DMS53 (cell line): ENCODE measurements around the gene HNRNPLL.
A peak's percentile ranks its signal among the peaks of the same experiment; 100 is the strongest.
"Not testable (repeated sequence)": the region's sequence is repeated elsewhere in the genome, so short reads cannot be mapped to it uniquely, and the experiment has no call there.

Experiments
- DNase-seq: peaks from one replicate; lab custom pipeline; 2025; lab: John Stamatoyannopoulos, UW

HNRNPLL gene

GRCh38 chr2:38602732-38603401 lies at the start of gene HNRNPLL:
TSS of gene HNRNPLL (minus strand) at chr2:38602928. CDS start at chr2:38602626, 302 bp downstream.
- DNase-seq = peak; percentile 97

DNA sequence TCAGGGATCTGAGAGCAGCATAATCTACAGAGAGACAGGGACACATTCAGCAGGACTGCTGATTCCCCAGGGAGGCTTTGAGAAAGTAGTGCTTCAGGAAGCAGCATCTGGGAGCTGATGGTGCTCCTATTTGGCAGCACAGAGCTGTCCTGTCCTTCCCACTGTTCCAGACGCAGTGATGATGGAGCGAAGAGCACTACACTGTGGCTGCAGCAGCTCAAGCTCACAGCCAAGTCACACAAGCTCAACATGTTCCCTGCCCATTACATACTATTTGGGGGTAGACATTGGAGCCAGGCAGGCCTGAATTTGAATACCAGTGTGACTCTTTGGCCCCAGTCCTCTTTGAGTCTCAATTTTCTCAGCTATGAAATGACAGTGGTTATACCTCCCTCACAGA lies 48.0 kb upstream of the HNRNPLL start:
- DNase-seq = no peak

- DNase-seq = peak; percentile 4
These were observed 47.3 kb upstream of the HNRNPLL start for GRCh38 chr2:38650012-38650411.

- DNase-seq = no peak
These were observed 46.5 kb upstream of the HNRNPLL start for GRCh38 chr2:38649176-38649728.

GRCh38 chr2:38648107-38648761 lies 45.5 kb upstream of the HNRNPLL start:
- peak; percentile 39 for DNase-seq

DNA sequence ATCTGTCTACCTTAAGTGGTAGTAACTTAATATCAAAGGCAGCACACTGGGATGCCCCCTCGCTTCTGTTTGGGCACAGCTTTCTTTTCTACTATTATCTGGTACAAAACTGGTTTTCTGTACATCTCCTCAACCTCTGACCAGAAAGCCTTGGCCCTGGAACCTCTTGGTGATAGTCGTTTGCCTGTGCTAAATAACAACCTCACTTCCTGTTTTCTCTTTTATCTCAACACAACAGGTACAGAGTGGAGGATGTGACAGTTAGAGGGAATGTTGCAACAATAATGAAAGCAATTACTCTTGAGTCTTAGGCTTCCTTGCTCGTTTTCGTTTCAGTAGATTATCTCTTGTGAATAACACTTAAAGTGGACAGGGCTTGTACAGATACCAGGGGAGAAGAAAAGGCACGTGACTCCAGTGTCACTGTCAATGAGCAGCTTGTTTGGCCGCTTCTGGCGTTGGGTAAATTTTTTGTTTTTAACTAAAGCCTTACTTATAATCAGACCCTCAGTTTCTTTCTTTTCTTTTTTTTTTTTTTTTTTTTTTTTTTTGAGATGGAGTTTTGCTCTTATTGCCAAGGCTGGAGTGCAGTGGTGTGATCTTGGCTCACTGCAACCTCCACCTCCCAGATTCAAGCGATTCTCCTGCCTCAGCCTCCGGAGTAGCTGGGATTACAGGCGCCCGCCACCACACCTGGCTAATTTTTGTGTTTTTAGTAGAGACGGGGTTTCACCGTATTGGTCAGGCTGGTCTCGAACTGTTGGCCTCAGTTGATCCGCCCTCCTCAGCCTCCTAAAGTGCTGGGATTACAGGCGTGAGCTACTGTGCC lies 41.2 kb upstream of the HNRNPLL start:
- DNase-seq = not testable (repeated sequence)

- no peak for DNase-seq
These were observed 40.4 kb upstream of the HNRNPLL start for GRCh38 chr2:38643021-38643671.

DNA sequence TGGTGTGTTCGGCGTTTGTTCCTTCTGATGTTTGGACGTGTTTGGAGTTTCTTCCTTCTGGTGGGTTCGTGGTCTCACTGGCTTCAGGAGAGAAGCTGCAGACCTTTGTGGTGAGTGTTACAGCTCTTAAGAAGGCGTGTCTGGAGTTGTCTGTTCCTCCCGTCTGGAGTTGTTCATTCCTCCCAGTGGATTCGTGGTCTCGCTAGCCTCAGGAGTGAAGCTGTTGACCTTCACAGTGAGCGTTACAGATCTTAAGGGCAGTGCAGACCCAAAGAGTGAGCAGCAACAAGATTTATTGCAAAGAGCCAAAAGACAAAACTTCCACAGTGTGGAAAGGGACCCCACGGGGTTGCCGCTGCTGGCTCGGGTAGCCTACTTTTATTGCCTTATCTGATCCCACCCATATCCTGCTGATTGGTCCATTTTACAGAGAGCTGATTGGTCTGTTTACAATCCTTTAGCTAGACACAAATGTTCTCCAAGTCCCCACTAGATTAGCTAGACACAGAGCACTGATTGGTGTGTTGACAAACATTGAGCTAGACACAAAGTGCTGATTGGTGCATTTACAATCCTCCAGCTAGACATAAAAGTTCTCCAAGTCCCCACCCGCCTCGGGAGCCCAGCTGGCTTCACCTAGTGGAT lies 39.8 kb upstream of the HNRNPLL start:
- not testable (repeated sequence) for DNase-seq

DNA sequence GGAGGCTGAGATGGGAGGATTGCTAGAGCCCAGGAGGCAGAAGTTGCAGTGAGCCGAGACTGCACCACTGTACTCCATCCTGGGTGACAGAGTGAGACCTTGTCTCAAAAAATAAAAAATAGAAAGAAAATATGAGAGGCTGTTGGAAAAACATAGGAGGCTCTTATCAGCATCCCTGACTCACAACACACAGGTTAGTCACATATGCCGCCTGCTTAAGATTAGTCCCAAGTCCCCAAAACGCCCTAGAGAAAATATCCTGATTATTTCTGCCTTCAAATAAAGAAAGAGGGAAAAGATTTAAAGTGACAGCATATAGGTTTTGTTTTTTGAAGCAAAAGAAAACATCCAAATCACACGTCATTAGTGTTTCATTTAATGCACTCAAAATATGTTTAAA lies 33.3 kb upstream of the HNRNPLL start:
- DNase-seq = no peak

DNA sequence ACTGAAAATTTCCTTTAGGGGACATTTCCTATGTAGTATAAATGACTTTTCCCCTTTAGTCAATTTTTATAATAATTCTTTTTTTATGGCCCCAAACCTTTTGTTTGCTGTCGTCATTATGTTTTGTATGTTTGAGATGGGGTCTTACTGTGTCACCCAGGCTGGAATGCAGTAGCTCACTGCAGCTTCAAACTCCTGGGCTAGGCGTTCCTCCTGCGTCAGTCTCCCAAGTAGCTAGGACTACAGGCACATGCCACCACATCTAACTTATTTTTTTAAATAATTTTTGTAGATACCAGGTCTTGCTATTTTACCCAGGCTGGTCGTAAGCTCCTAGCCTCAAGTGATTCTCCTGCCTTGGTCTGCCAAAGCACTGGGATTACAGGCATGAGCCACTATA lies 32.4 kb upstream of the HNRNPLL start:
- no peak for DNase-seq

GRCh38 chr2:38634684-38635083 lies 32.0 kb upstream of the HNRNPLL start:
- DNase-seq = no peak

DNA sequence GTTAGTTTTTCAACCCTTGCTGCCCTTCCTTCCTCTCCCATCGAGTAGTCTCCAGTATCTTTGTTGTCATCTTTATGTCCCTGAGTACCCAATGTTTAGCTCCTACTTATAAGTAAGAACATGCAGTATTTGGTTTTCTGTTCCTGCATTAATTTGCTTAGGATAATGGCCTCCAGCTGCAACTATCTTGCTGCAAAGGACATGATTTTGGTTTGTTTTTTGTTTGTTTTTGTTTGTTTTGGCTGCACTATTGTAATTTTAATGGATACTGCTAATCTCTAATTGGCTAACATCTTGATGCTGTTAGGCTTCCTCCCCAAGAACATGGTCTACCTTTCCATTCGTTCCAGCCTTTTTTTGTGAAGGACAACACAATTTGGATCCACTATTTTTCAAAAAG lies 31.2 kb upstream of the HNRNPLL start:
- DNase-seq = no peak

DNA sequence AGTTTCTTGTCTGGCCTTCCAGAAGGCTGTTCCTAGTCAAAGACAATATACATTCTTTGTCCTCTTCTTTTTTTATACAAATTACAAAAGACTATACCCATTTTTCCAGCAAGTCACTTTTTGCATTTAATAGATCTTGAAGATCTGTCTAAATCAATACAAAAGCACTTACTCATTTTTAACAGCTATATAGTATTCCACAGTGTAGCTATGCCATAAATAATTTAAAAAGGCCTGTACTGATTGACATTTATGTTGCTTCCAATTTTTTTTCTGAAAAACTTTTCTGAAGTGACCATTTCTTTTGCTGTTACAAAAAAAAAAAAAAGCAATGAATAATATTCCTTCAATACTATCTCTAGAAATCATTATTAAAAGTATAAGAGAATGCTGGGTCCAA lies 30.3 kb upstream of the HNRNPLL start:
- no peak for DNase-seq

- no peak for DNase-seq
These were observed 29.2 kb upstream of the HNRNPLL start for GRCh38 chr2:38631976-38632375.

GRCh38 chr2:38629684-38630083 lies 27.0 kb upstream of the HNRNPLL start:
- no peak for DNase-seq

- no peak for DNase-seq
These were observed 24.7 kb upstream of the HNRNPLL start for GRCh38 chr2:38627391-38627790.

DNA sequence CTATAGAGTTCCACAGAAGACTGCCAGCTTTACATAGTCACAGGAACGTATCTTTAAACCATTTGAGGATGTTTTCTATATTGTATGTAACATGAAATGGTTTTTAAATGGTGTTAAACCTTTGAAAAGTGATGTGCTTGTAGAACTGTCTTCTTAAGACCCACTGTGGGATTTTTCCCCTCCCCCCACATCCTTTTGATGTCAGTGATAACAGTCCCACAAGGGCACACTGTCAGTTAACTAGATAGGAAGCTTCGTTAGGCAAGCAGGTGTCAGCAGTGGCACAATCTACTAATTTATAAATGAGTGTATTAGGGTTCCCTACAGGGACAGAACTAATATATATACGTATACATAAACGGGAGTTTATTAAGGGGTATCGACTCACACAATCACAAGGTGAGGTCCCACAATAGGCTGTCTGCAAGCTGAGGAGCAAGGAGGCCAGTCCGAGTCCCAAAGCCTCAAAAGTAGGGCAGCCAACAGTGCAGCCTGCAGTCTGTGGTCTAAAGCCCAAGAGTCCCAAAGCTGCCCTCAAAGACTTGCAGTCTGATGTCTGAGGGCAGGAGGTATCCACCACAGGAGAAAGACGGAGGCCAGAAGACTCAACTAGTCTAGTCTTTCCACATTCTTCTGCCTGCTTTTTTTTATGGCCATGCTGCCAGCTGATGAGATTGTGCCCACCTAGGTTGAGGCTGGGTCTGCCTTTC lies 23.8 kb upstream of the HNRNPLL start:
- DNase-seq = no peak

GRCh38 chr2:38622210-38622609 lies 19.5 kb upstream of the HNRNPLL start:
- no peak for DNase-seq

- DNase-seq = no peak
These were observed 18.3 kb upstream of the HNRNPLL start for GRCh38 chr2:38621018-38621417.

DNA sequence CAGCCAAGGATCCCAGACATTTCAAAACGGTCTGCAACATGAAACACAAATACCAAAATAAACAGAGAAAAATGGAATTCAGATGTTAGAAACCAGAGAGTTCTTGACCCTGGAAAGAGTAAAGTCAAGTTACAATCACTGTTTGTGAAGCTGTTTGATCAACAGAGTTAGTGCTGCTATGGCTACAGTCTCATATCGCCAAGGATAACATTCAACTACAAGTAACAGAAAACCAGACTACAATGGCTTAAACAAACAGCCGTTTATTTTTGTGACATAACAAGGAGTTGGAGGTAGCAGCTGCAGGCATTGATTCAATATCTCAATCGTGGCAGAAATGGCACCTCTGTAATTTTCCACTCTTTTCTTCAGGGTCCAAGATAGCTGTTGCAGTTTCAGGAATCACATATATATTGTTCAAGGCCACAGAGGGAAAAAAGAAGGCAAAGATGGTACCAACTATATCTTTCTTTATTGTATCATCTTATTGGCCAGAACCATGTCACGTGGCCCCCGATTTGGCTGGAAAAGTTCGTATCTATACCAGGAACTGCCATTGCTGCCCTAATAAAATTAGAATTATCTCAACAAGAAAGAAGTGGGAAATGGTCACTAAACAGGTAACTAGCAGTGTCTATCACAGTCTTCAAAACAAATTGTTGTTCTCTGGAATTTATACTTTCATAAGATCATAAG lies 17.7 kb upstream of the HNRNPLL start:
- DNase-seq = peak; percentile 68
